Lung (tissue), 12 donors: ENCODE measurements around the gene ATP5PO. TPM values are rescaled to one million over a fixed set of nuclear protein-coding genes. Genes with fewer than 3 reads are reported as not detected.

Source experiments
- ATAC-seq: fragments of 200-7000 bp; cut with Tn5 transposase; one replicate; pipeline ENCODE4 v1.9.1; 2020; ENCODE audit warnings: moderate number of reproducible peaks; ENCODE audit not compliant: insufficient read depth, low FRiP score
- DNase-seq, 3 donors: peaks; one replicate each; pipeline ENCODE4 v3.0.0-alpha.2; 2013 to 2017
- H3K27ac ChIP-seq, 2 donors: one replicate each; pipeline ENCODE4 v1.5.1; 2013; ENCODE audit warnings: mild to moderate bottlenecking in 2 of 2, moderate library complexity in 2 of 2, control low read depth in 1 of 2, inconsistent platforms in 1 of 2, low read depth in 1 of 2, low read length in 1 of 2
- H3K27me3 ChIP-seq, 3 donors: one replicate each; pipeline ENCODE4 v1.5.1; 2013; ENCODE audit warnings: low read length in 2 of 3; ENCODE audit not compliant: control insufficient read depth in 3 of 3, insufficient read depth in 3 of 3
- H3K36me3 ChIP-seq, 4 donors: one replicate each; pipeline ENCODE4 v1.5.1; 2013; ENCODE audit warnings: low read length in 4 of 4, mild to moderate bottlenecking in 1 of 4, moderate library complexity in 1 of 4; ENCODE audit not compliant: control insufficient read depth in 4 of 4, insufficient read depth in 4 of 4
- H3K4me1 ChIP-seq, 5 donors: one replicate each; pipeline ENCODE4 v1.5.1; 2013; ENCODE audit warnings: low read length in 5 of 5, mild to moderate bottlenecking in 2 of 5, moderate library complexity in 1 of 5; ENCODE audit not compliant: control insufficient read depth in 5 of 5, insufficient read depth in 5 of 5
- H3K4me3 ChIP-seq: one replicate; pipeline ENCODE4 v1.5.1; 2013; ENCODE audit warnings: mild to moderate bottlenecking, control low read depth, moderate library complexity
- H3K9ac ChIP-seq, 2 donors: one replicate each; pipeline ENCODE4 v1.5.1; 2013; ENCODE audit warnings: low read length in 2 of 2, control low read depth in 1 of 2; ENCODE audit not compliant: insufficient read depth in 1 of 2
- H3K9me3 ChIP-seq, 4 donors: one replicate each; pipeline ENCODE4 v1.5.1; 2013; ENCODE audit warnings: low read length in 3 of 4, mild to moderate bottlenecking in 1 of 4, moderate library complexity in 1 of 4; ENCODE audit not compliant: control insufficient read depth in 4 of 4, insufficient read depth in 3 of 4
- CTCF ChIP-seq: IDR thresholded peaks from 2 replicates; pipeline ENCODE4 v1.5.1; 2012; ENCODE audit warnings: mild to moderate bottlenecking; ENCODE audit errors: control extremely low read depth, extremely low read depth
- WGBS, 2 donors: extraction: QIAGEN DNeasy Blood & Tissue Kit; methylation state at CpG; one replicate each; pipeline ENCODE4 v1.1.7; 2013; 5-methylcytosine and 5-hydroxymethylcytosine counted together
- polyA plus RNA-seq, 2 donors: library from polyadenylated mRNA; stranded (reverse); fragments of 200-250 nt; gene quantifications; one replicate each; pipeline ENCODE4 v1.2.1, GENCODE V29; 2013
- total RNA-seq, 2 donors: library from RNA; depleted of rRNA in 1 of 2; stranded (reverse); fragments of >200 nt in 1 of 2; gene quantifications; one replicate each; pipeline ENCODE4 v1.2.1, GENCODE V29; 2014 to 2021
- donor health status: control.
- donor health status: control.
- donor health status: Bipolar disorder and iron deficiency.
- donor health status: healthy.
- donor health status: DM: yes; HTN: yes; CAD: no.

ATP5PO gene
- total and polyA plus RNA-seq, 4 donors: 146 to 287 (median 175) TPM

GRCh38 chr21:33924766-33925100 is 9.1 kb upstream of the ATP5PO start:
- no peaks in the 10 kb centered on the region for H3K4me1 ChIP-seq
- H3K36me3 ChIP-seq: no peaks in the 10 kb centered on the region
- WGBS, 2 donors: 77 to 85% methylated on average over 3 of the region's 3 CpGs
- H3K9ac ChIP-seq: no peak overlapping the region
- H3K4me3 ChIP-seq: no peak overlapping the region
- H3K27me3 ChIP-seq: peaks cover 0 to 4% (median 0%) of the 10 kb centered on the region in 3 donors
- H3K27ac ChIP-seq: no peak overlapping the region
- DNase-seq: no peak
- no peaks in the 10 kb centered on the region for H3K9me3 ChIP-seq
- no peak for ATAC-seq
- no peak for TF ChIP-seq CTCF

DNA sequence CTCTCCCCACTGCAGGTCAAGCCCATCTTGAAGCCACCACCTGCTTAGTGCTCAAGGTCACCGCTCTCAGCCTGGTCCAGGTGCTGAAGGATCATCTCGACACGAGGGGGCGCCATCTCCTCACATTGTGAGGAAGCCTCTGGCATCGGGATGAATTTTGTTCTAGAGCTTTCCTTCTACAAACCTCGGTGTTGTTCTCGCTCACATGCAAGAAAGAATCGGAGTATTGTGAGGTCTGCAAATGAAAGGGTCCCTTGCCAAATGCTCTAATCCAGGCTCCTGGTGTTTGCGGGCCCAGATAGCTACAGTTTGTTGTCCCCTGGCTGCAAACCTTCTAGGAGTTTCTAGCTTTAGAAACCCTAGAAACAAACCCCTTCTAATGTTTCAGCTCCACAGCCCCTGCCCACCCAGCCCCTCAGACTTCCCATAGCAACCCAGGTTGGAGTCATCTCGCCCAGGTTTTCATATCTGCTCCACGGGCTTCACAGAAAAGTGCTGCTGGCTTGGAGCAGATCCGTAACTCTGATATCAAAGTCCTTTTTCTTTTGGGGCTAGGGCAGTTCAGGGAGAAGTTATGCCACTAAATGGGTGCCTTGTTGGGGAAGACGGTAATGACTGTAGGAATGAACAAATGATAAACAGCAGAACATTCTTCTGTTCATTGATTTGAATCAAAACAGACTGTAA is 8.6 kb upstream of the ATP5PO start:
- H3K9me3 ChIP-seq: no peaks in the 10 kb centered on the region
- H3K27ac ChIP-seq: no peak overlapping the region
- DNase-seq (peak; percentile 83 to 89 (median 87)), ATAC-seq (peak; percentile 86)
- no peak overlapping the region for H3K9ac ChIP-seq
- H3K4me1 ChIP-seq: no peaks in the 10 kb centered on the region
- no peak overlapping the region for H3K4me3 ChIP-seq
- no peaks in the 10 kb centered on the region for H3K36me3 ChIP-seq
- WGBS, 2 donors: 27 to 31% methylated on average over 13 of the region's 13 CpGs
- H3K27me3 ChIP-seq: peaks cover 0 to 4% (median 0%) of the 10 kb centered on the region in 3 donors
- peak; percentile 96 for TF ChIP-seq CTCF

GRCh38 chr21:33917421-33917820 is 1.8 kb upstream of the ATP5PO start:
- H3K27ac ChIP-seq: no peak overlapping the region
- H3K9ac ChIP-seq: no peak overlapping the region
- H3K4me1 ChIP-seq: peaks cover 0 to 17% (median 9%) of the 10 kb centered on the region in 5 donors
- H3K4me3 ChIP-seq: no peak overlapping the region
- DNase-seq (no peak), ATAC-seq (no peak)
- H3K27me3 ChIP-seq: peaks cover 0 to 2% (median 0%) of the 10 kb centered on the region in 3 donors
- WGBS, 2 donors: 72 to 92% methylated on average over 4 of the region's 4 CpGs
- H3K9me3 ChIP-seq: no peaks in the 10 kb centered on the region
- H3K36me3 ChIP-seq: peaks cover 1 to 13% (median 6%) of the 10 kb centered on the region in 4 donors
- TF ChIP-seq CTCF: no peak

GRCh38 chr21:33916200-33916567 is 580 bp upstream of the ATP5PO start:
- Histone ChIP-seq H3K36me3 (peaks cover 1 to 16% (median 9%) of the 10 kb centered on the region in 4 donors), H3K4me1 (peaks cover 0 to 17% (median 9%) of the 10 kb centered on the region in 5 donors), H3K27me3 (no peaks in the 10 kb centered on the region), H3K27ac (peak overlapping the region; percentile 60 to 88), H3K9ac (peak overlapping the region in 1 of 2 donors; percentile 84), H3K9me3 (no peaks in the 10 kb centered on the region), H3K4me3 (peak overlapping the region; percentile 52)
- WGBS, 2 donors: 59 to 62% methylated on average over 5 of the region's 5 CpGs
- no peak for TF ChIP-seq CTCF
- ATAC-seq (no peak), DNase-seq (no peak)
